ENCODE measurements around the gene RAB38.

The RAB38 gene

DNA sequence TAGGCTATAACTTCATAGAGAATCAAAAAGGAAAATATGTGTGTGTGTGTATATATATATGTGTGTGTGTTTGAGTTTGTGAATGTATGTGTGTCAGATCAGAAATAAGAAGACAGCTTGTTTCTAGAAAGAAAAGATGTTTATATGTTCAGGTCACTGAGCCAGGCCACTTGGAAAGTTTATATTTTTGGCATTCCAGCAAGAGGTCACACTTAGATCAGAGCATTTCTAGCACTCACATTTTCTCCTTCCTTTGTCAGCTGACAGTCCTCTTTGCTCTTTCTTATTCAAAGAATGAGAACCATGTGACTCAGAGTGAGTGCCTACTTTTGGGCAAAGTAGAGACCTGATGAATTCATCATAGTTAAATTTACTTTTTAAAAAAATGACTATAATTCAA, 22.9 kb downstream of the RAB38 start:
- Histone ChIP-seq H3K9me3 (peaks cover 30% of the 10 kb centered on the region), H3K4me1 (no peaks in the 10 kb centered on the region), H4K20me1 (no peaks in the 10 kb centered on the region), H3K36me3 (no peaks in the 10 kb centered on the region), H3K27ac (no peak overlapping the region), H3K4me3 (no peak overlapping the region), H3K9ac (no peak overlapping the region), H3K4me2 (no peak overlapping the region), H3K27me3 (no peaks in the 10 kb centered on the region)
- no peak for TF ChIP-seq Cebpa-rat (IDR thresholded peaks at IDR 0.05)

- no peaks in the 10 kb centered on the region for H3K36me3 ChIP-seq
- no peak overlapping the region for H3K9ac ChIP-seq
- H3K9me3 ChIP-seq: peaks cover 30% of the 10 kb centered on the region
- no peak overlapping the region for H3K4me3 ChIP-seq
- H4K20me1 ChIP-seq: no peaks in the 10 kb centered on the region
- no peaks in the 10 kb centered on the region for H3K27me3 ChIP-seq
- no peak overlapping the region for H3K4me2 ChIP-seq
- H3K27ac ChIP-seq: no peak overlapping the region
- TF ChIP-seq Cebpa-rat (IDR thresholded peaks at IDR 0.05): no peak
- no peaks in the 10 kb centered on the region for H3K4me1 ChIP-seq
Observed at GRCh38 chr11:88151709-88152265, 23.5 kb downstream of the RAB38 start.

DNA sequence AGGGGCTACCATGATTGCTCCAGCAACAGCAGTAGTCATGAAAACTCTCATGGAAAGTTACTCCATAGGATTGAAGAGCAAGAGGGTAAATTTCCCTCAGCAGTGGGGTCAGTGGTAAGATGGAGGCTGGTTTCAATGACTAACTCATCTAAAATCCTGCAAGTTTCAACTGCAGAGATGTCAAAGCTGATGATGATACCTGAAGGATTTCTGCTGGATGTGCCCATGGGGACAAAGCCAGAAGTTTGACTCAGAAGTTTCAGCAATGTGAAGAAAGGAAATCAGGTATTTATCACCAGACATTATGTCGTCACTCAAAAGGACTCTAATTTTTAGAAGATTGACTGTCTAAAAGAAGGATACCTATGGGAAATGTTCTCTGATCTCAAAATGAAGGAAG, 29.1 kb downstream of the RAB38 start:
- Histone ChIP-seq H3K4me2 (no peak overlapping the region), H3K27me3 (no peaks in the 10 kb centered on the region), H3K4me3 (no peak overlapping the region), H4K20me1 (no peaks in the 10 kb centered on the region), H3K9me3 (no peaks in the 10 kb centered on the region), H3K27ac (no peak overlapping the region), H3K4me1 (no peaks in the 10 kb centered on the region), H3K36me3 (no peaks in the 10 kb centered on the region), H3K9ac (no peak overlapping the region)
- no peak for TF ChIP-seq Cebpa-rat (IDR thresholded peaks at IDR 0.05)

DNA sequence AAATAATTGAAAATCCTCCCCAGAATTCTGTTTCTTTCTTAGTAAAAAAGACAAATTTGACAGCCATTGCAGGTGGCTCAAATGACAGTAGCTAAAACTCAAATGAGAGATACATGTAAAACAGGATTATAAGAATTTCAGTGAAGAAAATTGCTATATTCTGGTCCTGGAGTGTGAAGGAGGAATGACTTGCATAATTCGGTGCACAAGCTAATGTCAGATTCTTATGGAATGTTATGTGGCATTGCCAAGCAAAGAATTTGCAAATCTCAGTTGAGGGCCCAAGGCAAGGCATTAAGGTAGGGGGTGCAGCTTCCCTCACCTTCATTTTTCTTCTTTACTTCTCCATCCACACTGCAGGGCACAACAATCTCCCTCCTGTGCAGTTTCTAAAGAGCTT, 35.4 kb downstream of the RAB38 start:
- Histone ChIP-seq H3K27ac (no peak overlapping the region), H4K20me1 (no peaks in the 10 kb centered on the region), H3K4me2 (no peak overlapping the region), H3K36me3 (no peaks in the 10 kb centered on the region), H3K27me3 (no peaks in the 10 kb centered on the region), H3K4me3 (no peak overlapping the region), H3K9ac (no peak overlapping the region), H3K4me1 (no peaks in the 10 kb centered on the region), H3K9me3 (no peaks in the 10 kb centered on the region)
- no peak for TF ChIP-seq Cebpa-rat (IDR thresholded peaks at IDR 0.05)

- Histone ChIP-seq H3K27ac (no peak overlapping the region), H4K20me1 (no peaks in the 10 kb centered on the region), H3K9me3 (peaks cover 5% of the 10 kb centered on the region; the same call in 1 of the 2 replicates), H3K4me1 (no peaks in the 10 kb centered on the region), H3K4me3 (no peak overlapping the region), H3K27me3 (no peaks in the 10 kb centered on the region), H3K4me2 (no peak overlapping the region), H3K36me3 (no peaks in the 10 kb centered on the region), H3K9ac (no peak overlapping the region)
- no peak for TF ChIP-seq Cebpa-rat (IDR thresholded peaks at IDR 0.05)
Observed at GRCh38 chr11:88131764-88132470, 43.3 kb downstream of the RAB38 start.

- no peaks in the 10 kb centered on the region for H3K4me1 ChIP-seq
- no peaks in the 10 kb centered on the region for H3K27me3 ChIP-seq
- H3K36me3 ChIP-seq: no peaks in the 10 kb centered on the region
- H4K20me1 ChIP-seq: no peaks in the 10 kb centered on the region
- no peak overlapping the region for H3K9ac ChIP-seq
- no peak overlapping the region for H3K4me3 ChIP-seq
- no peak overlapping the region for H3K27ac ChIP-seq
- no peaks in the 10 kb centered on the region for H3K9me3 ChIP-seq
- TF ChIP-seq Cebpa-rat (IDR thresholded peaks at IDR 0.05): no peak
- H3K4me2 ChIP-seq: no peak overlapping the region
Observed at GRCh38 chr11:88122956-88123355, 52.3 kb downstream of the RAB38 start.

- Histone ChIP-seq H3K27ac (no peak overlapping the region), H4K20me1 (no peaks in the 10 kb centered on the region), H3K27me3 (no peaks in the 10 kb centered on the region), H3K36me3 (no peaks in the 10 kb centered on the region), H3K4me3 (no peak overlapping the region), H3K9ac (no peak overlapping the region), H3K4me1 (no peaks in the 10 kb centered on the region), H3K4me2 (no peak overlapping the region), H3K9me3 (no peaks in the 10 kb centered on the region)
- no peak for TF ChIP-seq Cebpa-rat (IDR thresholded peaks at IDR 0.05)
Observed at GRCh38 chr11:88119561-88119960, 55.7 kb downstream of the RAB38 start.

- Histone ChIP-seq H3K4me3 (no peak overlapping the region), H3K4me2 (no peak overlapping the region), H3K27me3 (no peaks in the 10 kb centered on the region), H4K20me1 (no peaks in the 10 kb centered on the region), H3K9ac (no peak overlapping the region), H3K27ac (no peak overlapping the region), H3K4me1 (no peaks in the 10 kb centered on the region), H3K36me3 (no peaks in the 10 kb centered on the region), H3K9me3 (no peaks in the 10 kb centered on the region)
- TF ChIP-seq Cebpa-rat (IDR thresholded peaks at IDR 0.05): no peak
Observed at GRCh38 chr11:88117281-88117858, 57.9 kb downstream of the RAB38 start.

DNA sequence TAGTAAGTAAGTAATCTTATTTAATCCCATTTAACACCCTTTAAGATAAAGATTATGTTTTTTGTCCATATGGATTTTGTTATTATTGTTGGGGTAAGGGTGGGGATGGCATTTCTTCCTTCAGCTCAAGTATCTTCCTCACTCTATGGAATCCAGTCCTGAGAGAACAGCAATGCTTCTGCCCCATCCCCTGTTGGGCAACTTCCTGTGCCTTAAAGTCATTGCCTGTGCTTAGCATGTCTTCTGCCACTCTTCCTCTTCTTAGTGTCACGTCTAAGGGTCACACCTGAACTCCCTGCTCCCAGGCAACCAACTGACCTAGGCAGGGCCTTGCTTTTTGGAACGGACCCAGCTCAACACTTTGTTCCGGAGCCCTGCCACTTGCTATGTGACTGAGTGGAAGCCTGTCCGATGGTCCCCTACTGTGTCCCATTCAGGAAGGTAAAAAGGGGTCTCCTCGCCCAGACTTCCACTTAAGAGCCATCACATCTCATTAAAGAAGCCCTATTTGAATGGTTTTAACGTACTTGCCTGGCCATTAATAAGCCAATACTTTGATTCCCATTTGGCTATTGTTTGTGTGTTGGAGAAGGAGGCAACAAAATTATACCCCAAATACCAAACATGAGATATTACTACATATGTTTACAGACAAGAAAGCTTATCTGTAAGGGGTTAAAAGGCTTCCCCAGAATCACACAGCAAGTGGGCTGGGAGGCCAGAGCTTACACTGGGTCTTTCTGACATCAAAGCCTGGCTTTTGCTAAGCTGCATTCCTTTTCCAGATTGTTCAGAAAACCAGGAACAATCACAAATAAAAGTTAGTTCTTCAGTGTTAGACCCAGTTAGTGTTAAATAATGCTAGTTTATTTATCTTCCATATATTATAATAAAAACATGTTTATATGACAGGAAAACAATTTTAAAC, 59.2 kb downstream of the RAB38 start:
- H3K4me2 ChIP-seq: no peak overlapping the region
- TF ChIP-seq Cebpa-rat (IDR thresholded peaks at IDR 0.05): no peak
- H3K4me1 ChIP-seq: no peaks in the 10 kb centered on the region
- H3K27ac ChIP-seq: no peak overlapping the region
- no peaks in the 10 kb centered on the region for H3K36me3 ChIP-seq
- H4K20me1 ChIP-seq: no peaks in the 10 kb centered on the region
- H3K4me3 ChIP-seq: no peak overlapping the region
- H3K9ac ChIP-seq: no peak overlapping the region
- no peaks in the 10 kb centered on the region for H3K9me3 ChIP-seq
- no peaks in the 10 kb centered on the region for H3K27me3 ChIP-seq
